Common myeloid progenitor, CD34-positive (primary cell): ENCODE measurements around the gene ADGRE1.

Experiments
- CTCF ChIA-PET: fragments of 350-600 bp; sonication (Branson Sonifier 250); formaldehyde crosslinking; loops from one replicate; lab custom pipeline; 2021; ENCODE audit warnings: antibody characterized with exemption; lab: Charles Lee
- POLR2A ChIA-PET: fragments of 350-600 bp; sonication (Branson Sonifier 250); formaldehyde crosslinking; loops from one replicate; lab custom pipeline; 2021; ENCODE audit warnings: antibody characterized with exemption; lab: Charles Lee
- DNase-seq, 3 donors: peaks; one replicate each; pipeline versions ENCODE4 v3.0.0 to v3.0.0-alpha.2; 2013
- H3K27ac ChIP-seq, 2 experiments: 1 replicate in 1 of 2; 2 replicates in 1 of 2; pipeline ENCODE4 v1.7.0; 2013; ENCODE audit warnings: inconsistent platforms in 2 of 2, low read length in 2 of 2, mild to moderate bottlenecking in 2 of 2, low read depth in 1 of 2, moderate library complexity in 1 of 2; ENCODE audit not compliant: severe bottlenecking in 2 of 2, insufficient read depth in 1 of 2, poor library complexity in 1 of 2
- H3K27me3 ChIP-seq, 5 experiments: replicated peaks in 2 of 5; 1 replicate in 3 of 5; 2 replicates in 2 of 5; pipeline versions ENCODE4 v1.6.1 to v1.7.0; 2013; ENCODE audit warnings: low read length in 4 of 5, mild to moderate bottlenecking in 2 of 5, moderate library complexity in 2 of 5, inconsistent platforms in 1 of 5; ENCODE audit not compliant: insufficient read depth in 5 of 5, control insufficient read depth in 4 of 5
- H3K36me3 ChIP-seq, 4 experiments: 1 replicate in 2 of 4; 2 replicates in 2 of 4; pipeline versions ENCODE4 v1.6.1 to v1.7.0; 2013; ENCODE audit warnings: low read length in 3 of 4, control low read depth in 1 of 4, mild to moderate bottlenecking in 1 of 4; ENCODE audit not compliant: control insufficient read depth in 4 of 4, insufficient read depth in 4 of 4
- H3K4me1 ChIP-seq, 4 experiments: 1 replicate in 3 of 4; 2 replicates in 1 of 4; pipeline versions ENCODE4 v1.6.1 to v1.7.1; 2013; ENCODE audit warnings: low read length in 3 of 4, mild to moderate bottlenecking in 3 of 4, control low read depth in 1 of 4, inconsistent platforms in 1 of 4, moderate library complexity in 1 of 4; ENCODE audit not compliant: control insufficient read depth in 4 of 4, insufficient read depth in 4 of 4; ENCODE audit errors: control extremely low read depth in 1 of 4
- H3K4me3 ChIP-seq, 7 experiments: 1 replicate in 4 of 7; 2 replicates in 3 of 7; pipeline versions ENCODE4 v1.5.1 to v1.7.0; 2013; ENCODE audit warnings: mild to moderate bottlenecking in 7 of 7, low read length in 6 of 7, moderate library complexity in 6 of 7, inconsistent platforms in 2 of 7, low read depth in 2 of 7, control low read depth in 1 of 7; ENCODE audit not compliant: insufficient read depth in 4 of 7, control insufficient read depth in 1 of 7; ENCODE audit errors: extremely low read depth in 1 of 7
- H3K9me3 ChIP-seq, 5 experiments: 1 replicate in 4 of 5; 2 replicates in 1 of 5; pipeline versions ENCODE4 v1.6.1 to v1.7.1; 2013; ENCODE audit warnings: low read length in 4 of 5, mild to moderate bottlenecking in 2 of 5, inconsistent platforms in 1 of 5, low read depth in 1 of 5, moderate library complexity in 1 of 5; ENCODE audit not compliant: control insufficient read depth in 4 of 5, insufficient read depth in 2 of 5; ENCODE audit errors: control extremely low read depth in 1 of 5
- WGBS: methylation state at CpG from one replicate; pipeline ENCODE4 v1.1.5; 2013; ENCODE audit not compliant: insufficient coverage; 5-methylcytosine and 5-hydroxymethylcytosine counted together

Gene ADGRE1

GRCh38 chr19:6963937-6964336 is 76.6 kb downstream of the ADGRE1 start:
- 60% methylated on average over 2 of the region's 4 CpGs for WGBS
- DNase-seq: peak in 2 of 3 donors; percentile 33 to 39
- Histone ChIP-seq H3K27me3 (no peaks in the 10 kb centered on the region), H3K4me3 (no peak overlapping the region), H3K4me1 (peaks cover 0 to 10% (median 0%) of the 10 kb centered on the region in 4 experiments), H3K36me3 (no peaks in the 10 kb centered on the region), H3K27ac (no peak overlapping the region), H3K9me3 (no peaks in the 10 kb centered on the region)
- ChIA-PET CTCF (interaction anchor here (1.3 to 1.7 kb wide), 3 partner anchors 10 to 22 kb away, joined by 3 to 4 read pairs (median 4); no protein-coding TSS in a partner anchor), POLR2A (no interaction called here)

GRCh38 chr19:6967967-6968366 is 80.6 kb downstream of the ADGRE1 start:
- POLR2A ChIA-PET: no interaction called here
- Histone ChIP-seq H3K36me3 (no peaks in the 10 kb centered on the region), H3K4me3 (no peak overlapping the region), H3K27ac (no peak overlapping the region), H3K9me3 (peaks cover 0 to 5% (median 0%) of the 10 kb centered on the region in 5 experiments), H3K27me3 (no peaks in the 10 kb centered on the region), H3K4me1 (peaks cover 0 to 25% (median 4%) of the 10 kb centered on the region in 4 experiments)
- WGBS: 38% methylated on average over 4 of the region's 4 CpGs
- DNase-seq: peak in 2 of 3 donors; percentile 46 to 48
- CTCF ChIA-PET: no interaction called here

GRCh38 chr19:6969490-6969889 is 82.1 kb downstream of the ADGRE1 start:
- peaks cover 0 to 5% (median 0%) of the 10 kb centered on the region in 5 experiments for H3K9me3 ChIP-seq
- POLR2A ChIA-PET: no interaction called here
- peaks cover 0 to 25% (median 4%) of the 10 kb centered on the region in 4 experiments for H3K4me1 ChIP-seq
- H3K4me3 ChIP-seq: no peak overlapping the region
- DNase-seq: no peak
- no CpG with 5 or more reads among the region's 2 CpGs for WGBS
- H3K27ac ChIP-seq: no peak overlapping the region
- CTCF ChIA-PET: no interaction called here
- H3K27me3 ChIP-seq: no peaks in the 10 kb centered on the region
- no peaks in the 10 kb centered on the region for H3K36me3 ChIP-seq

GRCh38 chr19:6970021-6970420 is 82.6 kb downstream of the ADGRE1 start:
- no peak overlapping the region for H3K4me3 ChIP-seq
- peaks cover 0 to 25% (median 4%) of the 10 kb centered on the region in 4 experiments for H3K4me1 ChIP-seq
- no peaks in the 10 kb centered on the region for H3K27me3 ChIP-seq
- POLR2A ChIA-PET: no interaction called here
- peak overlapping the region in 1 of 2 experiments; percentile 62 for H3K27ac ChIP-seq
- H3K36me3 ChIP-seq: no peaks in the 10 kb centered on the region
- H3K9me3 ChIP-seq: peaks cover 0 to 5% (median 0%) of the 10 kb centered on the region in 5 experiments
- peak; percentile 24 to 86 (median 76) for DNase-seq
- no CpG with 5 or more reads among the region's 2 CpGs for WGBS
- CTCF ChIA-PET: no interaction called here

- ChIA-PET CTCF (interaction anchor here (0.5 kb wide), 1 partner anchor 199 kb away, joined by 4 read pairs; no protein-coding TSS in a partner anchor), POLR2A (no interaction called here)
- 84% methylated on average over 4 of the region's 5 CpGs for WGBS
- H3K27me3 ChIP-seq: no peaks in the 10 kb centered on the region
- peaks cover 0 to 5% (median 0%) of the 10 kb centered on the region in 5 experiments for H3K9me3 ChIP-seq
- H3K27ac ChIP-seq: peak overlapping the region in 1 of 2 experiments; percentile 62
- no peaks in the 10 kb centered on the region for H3K36me3 ChIP-seq
- DNase-seq: peak; percentile 27 to 86 (median 79)
- H3K4me1 ChIP-seq: peaks cover 0 to 25% (median 4%) of the 10 kb centered on the region in 4 experiments
- H3K4me3 ChIP-seq: no peak overlapping the region
Measured at GRCh38 chr19:6970443-6970842, 83.1 kb downstream of the ADGRE1 start.

GRCh38 chr19:6971366-6971765 is 84.0 kb downstream of the ADGRE1 start:
- no peak overlapping the region for H3K4me3 ChIP-seq
- CTCF ChIA-PET: no interaction called here
- POLR2A ChIA-PET: no interaction called here

GRCh38 chr19:6976197-6976596 is 88.8 kb downstream of the ADGRE1 start:
- ChIA-PET CTCF (no interaction called here), POLR2A (no interaction called here)
- Histone ChIP-seq H3K9me3 (peaks cover 4 to 12% (median 6%) of the 10 kb centered on the region in 5 experiments), H3K27ac (no peak overlapping the region), H3K4me1 (no peaks in the 10 kb centered on the region), H3K4me3 (no peak overlapping the region), H3K27me3 (no peaks in the 10 kb centered on the region), H3K36me3 (no peaks in the 10 kb centered on the region)
- DNase-seq: no peak
- WGBS: 100% methylated on average over 2 of the region's 5 CpGs

More at GRCh38 chr19:6971366-6971765, 84.0 kb downstream of the ADGRE1 start:
- DNase-seq: no peak
- peaks cover 0 to 25% (median 4%) of the 10 kb centered on the region in 4 experiments for H3K4me1 ChIP-seq
- H3K27ac ChIP-seq: no peak overlapping the region
- H3K27me3 ChIP-seq: no peaks in the 10 kb centered on the region
- no peaks in the 10 kb centered on the region for H3K36me3 ChIP-seq
- 100% methylated on average over 1 of the region's 1 CpG for WGBS
- H3K9me3 ChIP-seq: peaks cover 0 to 5% (median 0%) of the 10 kb centered on the region in 5 experiments
